GM21526 (cell line): ENCODE measurements around the gene ACHE.

Experiments
- ATAC-seq: cut with Tn5 transposase; IDR thresholded peaks from one replicate; pipeline ENCODE4 v1.9.1; 2021; ENCODE audit warnings: moderate library complexity; ENCODE audit not compliant: unreplicated experiment, low FRiP score

The ACHE gene

DNA sequence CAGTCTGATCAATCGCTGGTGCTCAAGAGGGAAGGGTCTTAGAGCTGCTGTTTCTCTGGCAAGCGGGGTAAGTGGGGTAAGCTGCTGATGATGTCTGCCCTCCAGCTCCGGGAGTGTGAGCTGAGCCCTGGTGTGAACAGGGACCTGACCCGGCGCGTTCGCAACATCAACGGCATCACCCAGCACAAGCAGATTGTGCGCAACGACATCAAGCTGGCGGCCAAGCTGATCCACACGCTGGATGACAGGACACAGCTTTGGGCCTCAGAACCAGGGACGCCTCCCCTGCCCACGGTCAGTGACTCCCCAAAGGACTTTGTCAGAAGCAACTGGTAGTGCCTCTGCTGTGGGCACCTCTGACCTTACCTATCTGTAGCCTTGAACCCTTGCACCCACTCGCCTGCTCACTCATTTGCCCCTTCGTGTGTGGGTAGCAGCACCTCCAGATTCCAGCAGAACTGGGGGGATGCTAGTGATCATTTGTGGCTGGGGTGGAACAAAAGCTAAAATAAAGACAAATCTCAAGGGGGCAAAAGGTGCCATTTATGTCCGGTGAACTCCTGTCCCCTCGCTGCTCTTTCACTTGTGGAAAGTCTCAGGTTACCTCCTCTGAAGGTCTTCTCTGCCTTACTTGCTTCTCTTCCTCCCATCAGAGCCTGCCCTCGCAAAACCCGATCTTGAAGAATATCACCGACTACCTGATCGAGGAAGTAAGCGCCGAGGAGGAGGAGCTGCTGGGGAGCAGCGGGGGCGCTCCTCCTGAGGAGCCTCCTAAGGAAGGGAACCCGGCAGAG, 9.3 kb downstream of the ACHE start:
- ATAC-seq: no peak

DNA sequence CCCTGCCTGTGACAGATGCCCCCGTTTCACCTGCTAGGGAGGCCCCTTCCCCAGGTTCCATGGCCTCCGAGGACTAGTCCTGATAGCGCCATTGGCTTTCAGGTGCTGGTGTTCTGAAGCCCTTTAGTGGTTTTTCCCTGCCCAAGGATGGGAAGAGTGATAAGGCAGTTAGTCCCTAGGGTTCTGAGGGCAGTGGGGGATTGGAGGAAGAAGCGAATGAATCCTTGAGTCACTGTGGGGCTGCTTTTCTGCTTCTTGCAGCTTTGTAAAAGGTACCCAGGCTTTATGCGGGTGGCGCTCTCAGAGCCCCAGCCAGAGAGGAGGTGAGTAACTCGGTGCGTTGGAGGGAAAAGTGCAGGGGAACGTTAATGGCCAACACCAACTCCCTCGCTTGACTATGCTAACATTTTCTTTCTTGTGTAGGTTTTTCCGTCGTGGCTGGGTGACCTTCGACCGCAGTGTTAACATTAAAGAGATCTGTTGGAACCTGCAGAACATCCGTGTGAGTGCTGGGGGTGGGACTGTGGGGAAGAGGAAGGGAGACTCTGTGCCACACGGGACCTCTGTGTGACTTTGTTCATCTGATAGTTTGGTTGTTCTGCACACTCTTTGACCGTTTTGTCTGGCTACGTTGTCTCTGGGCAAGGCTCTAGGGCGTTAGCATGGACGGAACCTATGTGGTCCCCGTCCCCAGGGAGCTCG, 10.1 kb downstream of the ACHE start:
- ATAC-seq: no peak

DNA sequence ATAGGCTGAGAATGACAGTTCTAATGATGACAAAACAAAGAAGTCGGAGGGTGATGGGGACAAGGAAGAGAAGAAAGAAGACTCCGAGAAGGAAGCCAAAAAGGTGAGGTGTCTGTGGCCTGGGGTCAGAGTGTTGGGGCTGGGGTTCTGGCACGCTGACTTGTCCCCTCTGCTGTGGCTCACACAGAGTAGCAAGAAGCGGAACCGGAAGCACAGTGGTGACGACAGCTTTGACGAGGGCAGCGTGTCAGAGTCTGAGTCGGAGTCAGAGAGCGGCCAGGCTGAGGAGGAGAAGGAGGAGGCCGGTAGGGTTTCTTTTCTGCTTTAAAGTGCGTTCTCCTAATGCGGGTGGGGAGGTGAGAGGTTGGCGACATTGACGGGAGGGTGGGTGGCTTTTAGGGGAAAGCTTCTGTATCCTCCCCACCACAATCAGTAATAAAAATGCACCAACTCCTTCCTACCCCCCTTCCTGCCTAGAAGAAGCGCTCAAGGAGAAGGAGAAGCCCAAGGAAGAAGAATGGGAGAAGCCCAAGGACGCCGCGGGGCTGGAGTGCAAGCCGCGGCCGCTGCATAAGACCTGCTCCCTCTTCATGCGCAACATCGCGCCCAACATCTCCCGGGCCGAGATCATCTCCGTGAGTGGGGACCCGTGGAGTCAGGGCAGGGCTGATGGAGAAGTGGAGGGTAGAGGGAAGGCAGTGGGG, 10.8 kb downstream of the ACHE start:
- no peak for ATAC-seq

DNA sequence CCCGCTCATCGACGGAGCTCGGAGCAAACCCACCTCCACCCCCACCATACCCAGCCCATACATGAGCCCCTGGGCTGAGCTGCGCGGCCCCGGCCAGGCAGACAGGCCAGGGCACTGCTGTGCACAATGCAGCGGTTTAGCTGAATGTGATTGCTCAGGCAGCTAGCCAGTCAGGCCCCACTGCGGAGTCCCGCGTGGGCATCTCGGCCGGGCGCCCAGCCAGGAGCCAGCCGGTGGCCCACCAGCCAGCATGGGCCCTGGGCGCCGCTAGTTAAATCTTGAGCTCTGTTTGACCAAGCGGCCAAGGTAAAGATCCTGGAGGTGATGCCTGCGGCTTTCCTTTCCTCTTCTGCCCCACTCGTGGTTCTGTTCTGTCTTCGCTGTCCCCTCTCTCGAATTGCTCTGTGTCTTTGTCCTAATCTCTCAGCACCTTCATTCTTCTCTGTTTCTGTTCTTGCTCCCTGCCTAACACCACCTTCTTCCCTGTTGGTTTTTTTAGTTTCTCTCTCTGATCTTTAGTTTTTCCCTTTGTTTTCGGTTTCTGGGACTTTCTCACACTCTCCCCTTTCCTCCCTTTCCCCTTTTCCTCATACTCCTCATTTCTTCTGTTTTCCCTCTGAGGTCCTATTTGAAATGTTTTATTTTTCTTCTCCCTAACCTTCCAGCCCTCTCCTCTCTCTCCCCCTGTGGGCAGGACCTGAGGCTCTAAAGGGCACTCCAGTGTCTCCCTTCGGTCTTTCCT, 12.7 kb downstream of the ACHE start:
- ATAC-seq: no peak

DNA sequence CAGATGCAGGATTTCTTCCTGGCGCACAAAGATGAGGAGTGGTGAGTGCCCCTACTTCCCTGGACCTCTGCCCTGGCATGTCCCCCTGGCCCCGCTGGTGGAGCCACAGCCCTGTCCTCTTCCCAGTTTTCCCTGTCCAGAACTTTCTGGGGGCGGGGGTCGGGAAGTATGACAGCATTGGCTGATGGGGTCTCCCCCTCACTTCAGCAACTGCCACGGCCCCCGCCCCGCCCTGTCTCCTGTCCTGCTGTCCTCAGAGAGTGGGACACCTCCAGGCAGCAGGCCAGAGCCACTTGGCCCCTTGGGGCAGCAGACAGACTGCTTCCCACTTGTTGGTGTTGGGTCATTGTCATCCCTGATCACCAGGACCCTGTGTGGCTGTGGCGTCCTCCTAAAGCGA, 13.5 kb downstream of the ACHE start:
- no peak for ATAC-seq

DNA sequence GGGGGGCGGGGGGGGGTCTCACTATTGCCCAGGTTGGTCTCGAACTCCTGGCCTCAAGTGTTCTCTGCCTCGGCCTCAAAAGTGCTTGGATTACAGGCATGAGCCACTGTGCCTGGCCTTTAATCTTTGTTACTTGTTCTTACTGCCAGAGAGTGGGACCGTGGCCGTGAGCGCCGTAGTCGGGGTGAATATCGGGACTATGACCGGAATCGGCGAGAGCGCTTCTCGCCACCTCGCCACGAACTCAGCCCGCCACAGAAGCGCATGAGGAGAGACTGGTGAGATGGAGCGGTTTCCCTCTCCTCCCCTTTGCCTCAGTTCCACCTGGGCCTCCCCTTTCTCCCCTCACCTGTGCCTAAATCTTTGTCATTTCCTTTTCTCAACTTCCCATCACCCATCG, 14.6 kb downstream of the ACHE start:
- no peak for ATAC-seq

DNA sequence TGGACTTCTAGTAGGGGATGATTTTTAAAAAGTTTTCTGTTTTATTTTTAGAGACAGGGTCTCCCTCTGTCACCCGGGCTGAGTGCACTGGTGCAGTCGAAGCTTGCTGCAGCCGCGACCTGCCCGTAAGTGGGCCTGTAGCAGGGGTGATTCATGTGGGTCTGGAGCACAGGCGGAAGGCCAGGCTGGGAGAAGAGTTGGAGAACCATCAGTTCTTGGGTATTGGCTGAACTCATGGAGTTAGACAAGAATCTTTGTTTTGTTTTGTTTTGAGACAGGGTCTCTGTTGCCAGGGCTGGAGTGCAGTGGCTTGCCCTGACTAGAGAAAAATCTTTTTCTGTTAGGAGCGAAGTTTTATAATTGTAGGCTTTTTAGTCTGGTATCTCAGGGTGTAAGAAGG, 15.0 kb downstream of the ACHE start:
- ATAC-seq: no peak

DNA sequence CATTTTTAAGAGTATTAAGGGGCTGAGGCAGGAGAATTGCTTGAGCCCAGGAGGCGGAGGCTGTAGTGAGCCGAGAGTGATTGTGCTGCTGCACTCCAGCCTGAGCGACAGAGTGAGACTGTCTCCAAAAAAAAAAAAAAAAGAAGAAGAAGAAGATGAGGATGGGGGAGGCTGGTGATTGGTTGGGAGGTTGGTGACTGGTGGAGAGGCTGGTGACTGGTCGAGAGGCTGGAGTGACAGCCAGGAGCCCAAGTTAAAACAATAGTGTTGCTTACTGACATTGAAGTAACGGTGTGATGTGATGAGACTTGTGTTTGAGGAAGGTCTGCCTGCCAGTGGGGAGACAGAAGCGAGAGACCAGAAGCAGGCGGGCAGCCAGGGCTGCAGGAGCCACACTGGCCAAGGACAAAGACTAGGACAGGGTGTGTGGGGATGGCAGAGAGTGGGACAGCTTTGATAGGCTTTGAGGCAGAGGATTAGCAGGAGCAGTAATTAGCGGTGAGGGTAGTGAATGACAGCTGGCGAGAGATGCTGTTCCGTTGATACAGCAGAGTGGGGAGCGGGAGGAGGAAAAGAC, 15.9 kb downstream of the ACHE start:
- ATAC-seq: no peak

DNA sequence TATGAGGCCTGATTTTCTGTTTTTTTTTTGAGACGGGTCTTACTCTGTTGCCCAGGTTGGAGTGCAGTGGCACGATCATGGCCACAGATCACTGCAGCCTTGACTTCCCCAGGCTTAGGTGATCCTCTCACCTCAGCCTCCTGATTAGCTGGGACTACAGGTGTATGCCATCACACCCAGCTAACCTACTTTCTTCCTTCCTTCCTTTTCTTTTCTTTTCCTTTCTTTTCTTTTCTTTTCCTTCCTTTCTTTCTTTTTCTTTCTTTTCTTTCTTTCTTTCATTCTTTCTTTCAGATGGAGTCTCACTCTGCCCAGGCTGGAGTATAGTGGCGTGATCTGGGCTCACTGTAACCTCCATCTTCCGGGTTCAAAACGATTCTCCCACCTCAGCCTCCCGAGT, 17.0 kb downstream of the ACHE start:
- no peak for ATAC-seq

DNA sequence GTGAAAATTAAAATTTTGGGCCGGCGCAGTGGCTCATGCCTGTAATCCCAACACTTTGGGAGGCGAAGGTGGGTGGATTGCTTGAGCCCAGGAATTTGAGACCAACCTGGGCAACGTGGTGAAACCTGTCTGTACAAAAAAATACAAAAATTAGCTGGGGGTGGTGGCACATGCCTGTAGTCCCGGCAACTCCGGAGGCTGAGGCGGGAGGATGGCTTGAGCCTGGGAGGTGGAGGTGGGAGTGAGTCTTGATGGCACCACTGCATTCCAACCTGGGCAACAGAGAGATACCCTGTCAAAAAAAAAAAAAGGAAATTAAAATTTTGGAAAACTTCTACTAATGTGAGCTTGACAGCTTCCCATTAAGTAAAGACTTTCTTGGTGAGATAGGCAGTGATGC, 17.7 kb downstream of the ACHE start:
- ATAC-seq: no peak

DNA sequence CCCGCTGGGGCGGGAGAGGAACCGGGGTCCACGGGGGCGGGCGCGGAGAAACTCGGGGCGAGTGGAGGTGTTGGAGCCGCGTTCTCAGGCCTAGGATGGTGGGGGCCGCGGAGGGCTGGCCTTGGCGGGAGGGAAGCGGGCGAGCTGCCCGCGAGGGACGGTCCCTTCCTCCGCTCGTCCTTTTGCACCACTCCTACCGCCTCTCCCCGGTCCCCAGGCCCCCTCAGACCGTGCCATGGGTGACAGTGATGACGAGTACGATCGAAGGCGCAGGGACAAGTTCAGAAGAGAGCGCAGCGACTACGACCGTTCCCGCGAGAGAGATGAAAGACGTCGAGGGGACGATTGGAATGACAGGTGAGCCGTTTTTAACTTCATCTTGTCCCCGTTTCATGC, 20.3 kb downstream of the ACHE start:
- peak; percentile 14 for ATAC-seq

DNA sequence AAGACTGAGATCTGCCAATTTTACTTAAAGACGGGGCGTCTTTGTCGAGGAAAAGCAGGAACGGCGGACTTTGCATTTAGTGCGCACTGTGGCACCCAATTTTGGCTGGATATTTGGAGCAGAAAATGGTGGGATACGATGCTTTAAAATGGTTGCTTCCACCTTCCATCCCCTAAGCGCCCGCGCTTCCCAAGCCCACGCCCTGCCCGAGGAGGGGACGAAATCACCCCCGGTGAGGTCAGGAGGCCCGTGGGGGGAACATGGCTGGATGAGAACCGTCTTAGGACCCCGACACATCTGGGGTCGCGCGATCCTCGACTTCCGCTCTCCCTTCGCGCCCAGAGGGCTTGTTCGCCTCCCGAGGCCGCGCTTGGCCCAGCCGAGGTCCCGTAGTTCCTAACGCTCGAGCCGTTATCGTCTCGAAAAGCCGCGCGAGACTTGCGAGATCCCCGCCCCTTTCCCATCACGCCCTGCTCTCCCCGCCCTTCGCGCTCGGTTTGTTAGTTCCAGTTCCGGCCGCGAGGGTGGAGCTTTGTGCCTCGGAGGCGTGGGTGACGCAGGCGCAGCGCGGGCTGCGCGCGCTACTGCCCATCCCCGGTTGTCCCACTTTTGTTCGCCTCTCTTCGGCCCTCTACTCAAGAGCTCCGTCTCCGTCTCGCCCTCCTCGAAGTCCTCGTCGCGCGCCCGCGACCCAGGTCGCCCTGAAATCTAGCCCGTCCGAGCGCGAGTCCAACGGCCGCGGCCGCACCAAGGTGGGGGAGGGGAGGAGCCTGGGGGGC, 20.9 kb downstream of the ACHE start, which contains the start of gene SRRT:
Gene SRRT (plus strand): TSS at position 527 of the 779 bp plus-strand sequence. CDS start 488 bp downstream, outside the sequence.
- ATAC-seq: peak; percentile 79

DNA sequence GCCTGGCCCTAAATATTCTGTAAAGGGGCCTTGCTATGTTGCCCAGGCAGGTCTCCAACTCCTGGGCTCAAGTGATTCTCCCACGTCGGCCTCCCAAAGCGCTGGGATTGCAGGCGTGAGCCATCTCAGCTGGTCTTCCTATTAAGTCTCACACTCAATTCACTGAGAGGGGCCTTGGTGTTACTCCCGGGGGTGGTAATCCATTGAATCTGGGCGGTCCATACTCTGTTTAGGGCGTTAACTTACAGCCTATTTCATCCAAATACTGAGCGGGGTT, 21.4 kb downstream of the ACHE start:
- ATAC-seq: no peak

DNA sequence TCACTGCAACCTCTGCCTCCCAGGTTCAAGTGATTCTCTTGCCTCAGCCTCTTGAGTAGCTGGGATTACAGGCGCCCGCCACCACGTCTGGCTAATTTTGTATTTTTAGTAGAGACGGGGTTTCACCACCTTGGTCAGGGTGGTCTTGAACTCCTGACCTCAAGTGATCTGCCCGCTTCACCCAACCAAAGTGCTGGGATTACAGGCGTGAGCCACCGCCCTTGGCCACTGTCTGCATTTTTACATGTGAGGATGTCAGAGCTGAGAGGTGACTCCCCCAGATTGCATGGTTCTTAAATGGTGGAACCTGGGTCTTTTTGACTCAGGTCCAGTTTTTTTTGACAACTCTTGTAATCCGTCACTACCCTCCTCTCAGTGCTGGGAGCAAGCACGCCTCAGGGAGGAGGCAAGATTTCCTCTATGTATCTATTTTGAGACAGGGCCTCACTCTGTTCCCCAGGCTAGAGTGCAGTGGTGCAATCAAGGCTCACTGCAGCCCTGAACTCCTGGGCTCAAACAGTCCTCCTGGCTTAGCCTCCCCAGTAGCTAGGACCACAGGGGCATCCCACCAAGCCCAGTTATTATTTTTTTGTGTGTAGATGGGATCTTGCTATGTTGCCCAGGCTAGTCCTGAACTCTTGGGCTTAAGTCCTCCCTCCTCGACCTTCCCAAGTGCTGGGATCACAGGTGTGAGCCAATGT, 21.9 kb downstream of the ACHE start:
- no peak for ATAC-seq

DNA sequence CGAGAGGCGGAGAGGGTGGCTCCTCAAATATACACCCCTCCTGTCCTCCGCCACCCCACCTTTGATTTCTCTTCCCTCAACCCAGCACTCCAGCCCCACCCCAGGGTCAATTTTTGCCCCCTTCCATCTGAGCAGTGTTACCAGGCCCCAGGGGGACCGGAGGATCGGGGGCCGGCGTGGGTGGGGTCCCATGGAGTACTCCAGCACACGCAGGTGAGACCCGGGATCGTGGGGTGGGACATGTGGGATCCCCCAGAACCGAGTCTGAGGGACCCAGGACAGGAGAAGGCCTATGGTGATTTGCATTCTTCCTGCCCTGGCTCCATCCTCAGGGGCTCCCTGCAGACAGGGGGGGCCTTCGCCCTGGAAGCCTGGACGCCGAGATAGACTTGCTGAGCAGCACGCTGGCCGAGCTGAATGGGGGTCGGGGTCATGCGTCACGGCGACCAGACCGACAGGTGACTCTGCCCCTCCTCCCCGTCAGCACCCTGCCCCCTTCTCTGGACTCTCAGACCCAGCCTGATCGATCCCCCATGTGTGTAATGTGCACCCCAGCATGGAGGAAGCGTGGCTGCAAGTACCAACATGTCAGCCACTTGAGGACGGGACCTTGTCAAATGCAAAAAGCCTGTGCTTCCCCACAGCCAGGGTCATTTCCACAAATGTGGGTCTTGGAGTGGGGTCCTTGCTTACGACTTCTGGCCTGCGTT, 27.8 kb downstream of the ACHE start:
- no peak for ATAC-seq

DNA sequence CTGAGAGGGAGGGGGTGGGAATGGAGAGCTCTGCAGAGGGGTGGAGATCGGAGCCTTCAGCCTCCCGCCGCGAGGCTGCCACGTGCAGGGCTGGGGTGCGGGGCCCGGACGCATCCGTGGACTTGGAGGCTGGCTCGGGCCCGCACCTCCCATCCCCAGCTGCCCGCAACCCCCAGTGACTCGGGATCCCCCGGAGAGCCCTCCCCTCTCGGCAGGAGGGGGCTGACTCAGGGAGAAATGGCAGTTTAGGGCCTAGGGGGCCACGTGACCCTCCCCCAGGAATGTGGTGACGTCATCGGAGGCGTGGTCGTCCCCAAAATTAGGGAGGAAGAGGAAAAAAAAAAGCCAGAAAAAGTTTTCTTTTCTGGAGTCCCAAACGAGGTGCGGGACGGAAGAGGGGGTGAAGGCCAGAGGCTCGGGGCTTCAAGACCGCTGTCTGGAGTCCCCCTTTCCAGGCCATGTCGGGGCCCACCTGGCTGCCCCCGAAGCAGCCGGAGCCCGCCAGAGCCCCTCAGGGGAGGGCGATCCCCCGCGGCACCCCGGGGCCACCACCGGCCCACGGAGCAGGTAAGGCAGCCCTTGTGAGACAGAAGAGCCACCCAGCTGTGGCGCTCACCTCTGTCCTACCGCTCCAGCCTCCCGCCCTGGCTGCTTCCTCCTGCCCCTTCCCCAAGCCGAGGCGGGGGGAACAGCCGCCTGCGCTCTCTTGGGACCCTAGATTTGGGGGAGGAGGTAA, 28.5 kb downstream of the ACHE start, which contains the start of gene TRIP6:
Gene TRIP6 (plus strand): TSS at position 348 of the 736 bp plus-strand sequence. CDS start 111 bp downstream, at position 459.
- no peak for ATAC-seq

DNA sequence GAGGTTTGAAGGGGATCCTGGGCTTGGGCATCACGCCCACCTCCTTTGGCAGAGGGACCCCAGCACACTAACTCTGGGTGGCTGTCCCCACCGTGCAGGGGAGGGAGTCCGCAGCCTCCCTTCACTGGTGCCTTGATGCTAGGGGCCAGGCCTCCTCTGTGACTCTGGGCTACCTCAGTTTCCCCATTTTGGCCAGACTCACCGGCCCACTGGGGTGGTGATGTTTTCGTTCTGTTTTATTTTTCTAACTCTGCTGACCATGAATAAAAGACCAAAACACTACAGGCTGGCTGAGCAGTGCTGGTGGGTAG, 29.0 kb downstream of the ACHE start:
- ATAC-seq: no peak
